CD14-positive monocyte (primary cell): Measurements from ENCODE around the gene C10orf105. TPM values are rescaled to one million over a fixed set of nuclear protein-coding genes. Genes with fewer than 3 reads are reported as not detected.

Experiments used
- DNase-seq, 3 donors: peaks; one replicate each; pipeline ENCODE4 v3.0.0-alpha.2; 2011 to 2022
- H2AFZ ChIP-seq: 2 replicates; pipeline ENCODE4 v1.6.0; 2012; ENCODE audit warnings: mild to moderate bottlenecking, low read depth, low read length, inconsistent platforms; ENCODE audit not compliant: insufficient read depth, poor library complexity, severe bottlenecking
- H3K27ac ChIP-seq, 2 donors: 1 replicate in 1 of 2; 2 replicates in 1 of 2; pipeline ENCODE4 v1.5.1; 2012 to 2013; ENCODE audit warnings: low read length in 2 of 2, control low read depth in 1 of 2, inconsistent platforms in 1 of 2, low read depth in 1 of 2, mild to moderate bottlenecking in 1 of 2
- H3K27me3 ChIP-seq, 2 donors: one replicate each; pipeline versions ENCODE4 v1.6.0 to v1.6.1; 2011 to 2013; ENCODE audit warnings: low read length in 2 of 2; ENCODE audit not compliant: control insufficient read depth in 2 of 2, insufficient read depth in 2 of 2
- H3K36me3 ChIP-seq, 2 donors: replicated peaks in 1 of 2; 1 replicate in 1 of 2; 2 replicates in 1 of 2; pipeline versions ENCODE4 v1.5.1 to v1.6.1; 2012 to 2013; ENCODE audit warnings: low read length in 2 of 2, control low read depth in 1 of 2, inconsistent platforms in 1 of 2, mild to moderate bottlenecking in 1 of 2; ENCODE audit not compliant: insufficient read depth in 2 of 2, control insufficient read depth in 1 of 2
- H3K4me1 ChIP-seq, 2 donors: 1 replicate in 1 of 2; 2 replicates in 1 of 2; pipeline versions ENCODE4 v1.5.1 to v1.6.1; 2012 to 2013; ENCODE audit warnings: low read length in 2 of 2, control low read depth in 1 of 2, inconsistent platforms in 1 of 2, mild to moderate bottlenecking in 1 of 2, moderate library complexity in 1 of 2; ENCODE audit not compliant: insufficient read depth in 2 of 2, control insufficient read depth in 1 of 2
- H3K4me2 ChIP-seq: replicated peaks from 2 replicates; pipeline ENCODE3; 2012; ENCODE audit warnings: low read length, moderate library complexity, mild to moderate bottlenecking; ENCODE audit not compliant: poor library complexity, severe bottlenecking; ENCODE audit errors: extremely low read depth
- H3K4me3 ChIP-seq, 3 experiments: fragments of 200-600 bp in 1 of 3; sonication (generic) in 1 of 3; replicated peaks in 1 of 3; 1 replicate in 2 of 3; 2 replicates in 1 of 3; pipeline ENCODE4 v1.5.1; 2011 to 2013; ENCODE audit warnings: low read length in 3 of 3, mild to moderate bottlenecking in 3 of 3, control low read depth in 2 of 3, low read depth in 2 of 3, inconsistent platforms in 1 of 3, moderate library complexity in 1 of 3
- H3K79me2 ChIP-seq: 2 replicates; pipeline ENCODE4 v1.6.0; 2012; ENCODE audit warnings: mild to moderate bottlenecking, control low read depth, inconsistent platforms, low read length, moderate library complexity; ENCODE audit not compliant: insufficient read depth
- H3K9ac ChIP-seq: 2 replicates; pipeline ENCODE4 v1.6.0; 2017; ENCODE audit warnings: low read length, mild to moderate bottlenecking; ENCODE audit not compliant: insufficient read depth, poor library complexity, severe bottlenecking
- H3K9me3 ChIP-seq, 2 donors: replicated peaks in 1 of 2; 1 replicate in 1 of 2; 2 replicates in 1 of 2; pipeline versions ENCODE4 v1.5.1 to v1.6.1; 2012 to 2013; ENCODE audit warnings: low read length in 2 of 2, control low read depth in 1 of 2; ENCODE audit not compliant: control insufficient read depth in 1 of 2, insufficient read depth in 1 of 2
- H4K20me1 ChIP-seq: 2 replicates; pipeline ENCODE4 v1.6.0; 2012; ENCODE audit warnings: mild to moderate bottlenecking, low read length, control low read depth, moderate library complexity; ENCODE audit not compliant: insufficient read depth
- H3K27ac Mint-ChIP-seq, 7 donors: one replicate each; pipeline ENCODE4 v1.8.0; 2020; ENCODE audit warnings: mild to moderate bottlenecking in 7 of 7, mixed read lengths in 7 of 7, moderate library complexity in 6 of 7, inconsistent platforms in 2 of 7
- H3K27me3 Mint-ChIP-seq, 3 donors: one replicate each; pipeline ENCODE4 v1.8.0; 2021 to 2022; ENCODE audit warnings: low read depth in 3 of 3, mild to moderate bottlenecking in 3 of 3, mixed read lengths in 3 of 3, moderate library complexity in 3 of 3, inconsistent platforms in 1 of 3
- H3K36me3 Mint-ChIP-seq, 2 donors: one replicate each; pipeline ENCODE4 v1.8.0; 2020; ENCODE audit warnings: mixed read lengths in 2 of 2, inconsistent platforms in 1 of 2, mild to moderate bottlenecking in 1 of 2
- H3K4me1 Mint-ChIP-seq: one replicate; pipeline ENCODE4 v1.8.0; 2020; ENCODE audit warnings: mild to moderate bottlenecking, mixed read lengths
- H3K4me3 Mint-ChIP-seq, 2 donors: one replicate each; pipeline ENCODE4 v1.8.0; 2020; ENCODE audit warnings: mild to moderate bottlenecking in 2 of 2, mixed read lengths in 2 of 2, moderate library complexity in 1 of 2
- H3K9me3 Mint-ChIP-seq, 7 donors: one replicate each; pipeline ENCODE4 v1.8.0; 2020 to 2022; ENCODE audit warnings: mixed read lengths in 7 of 7, mild to moderate bottlenecking in 6 of 7, moderate library complexity in 6 of 7, inconsistent platforms in 2 of 7
- WGBS: methylation state at CpG from one replicate; pipeline ENCODE4 v1.1.5; 2013; ENCODE audit warnings: missing lambda C conversion rate; ENCODE audit not compliant: insufficient coverage; 5-methylcytosine and 5-hydroxymethylcytosine counted together
- intact Hi-C, 2 donors: fragments of 100-400 bp; cut with micrococcal nuclease; formaldehyde crosslinking; loops; one replicate each; pipeline versions ENCODE4 v1.15.0 to v1.15.1; 2023
- polyA plus RNA-seq, 3 donors: library from polyadenylated mRNA; depleted of rRNA in 1 of 3; unstranded in 2 of 3; stranded (reverse) in 1 of 3; fragments of 300-500 nt in 2 of 3; fragments of >200 nt in 1 of 3; fragmentation: Illumina TruSeq in 2 of 3; gene quantifications; 1 replicate in 2 of 3; 2 replicates in 1 of 3; pipeline ENCODE4 v1.2.3, GENCODE V29; 2012 to 2021
- TF ChIP-seq, protein P1 (sequence below): fragments of 200-600 bp; IDR thresholded peaks from one replicate; pipeline ENCODE4 v1.8.0; 2022; ENCODE audit warnings: antibody characterized with exemption, mild to moderate bottlenecking

C10orf105 gene
- polyA plus RNA-seq, 3 donors = 0.18 to 2.4 (median 0.48) TPM

DNA sequence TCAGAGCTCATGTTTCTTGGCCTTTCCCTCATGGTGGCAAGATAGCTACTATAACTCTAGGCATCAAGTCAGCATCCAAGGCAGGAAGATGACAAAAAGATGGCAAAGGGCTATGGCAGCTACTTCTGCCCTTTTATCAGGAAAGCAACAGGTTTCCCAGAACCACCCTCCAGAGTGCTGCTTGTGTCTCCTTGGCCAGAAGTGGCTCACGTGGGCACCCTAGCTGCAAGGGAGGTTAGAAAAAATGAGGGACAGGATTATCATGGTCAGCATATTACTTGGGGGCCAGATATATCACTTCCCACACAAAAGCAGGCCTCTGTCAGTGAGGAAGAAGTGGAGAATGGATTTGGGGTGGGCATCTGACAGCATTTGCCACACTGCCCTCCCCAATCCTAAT is 24.3 kb upstream of the C10orf105 start:
- Histone ChIP-seq H2AFZ (no peak overlapping the region), H3K79me2 (peaks cover 8% of the 10 kb centered on the region), H3K9ac (no peak overlapping the region), H3K4me1 (peaks cover 92 to 100% of the 10 kb centered on the region in 2 donors), H3K27ac (peak overlapping the region in 1 of 2 donors; percentile 40), H3K4me2 (no peak overlapping the region), H3K36me3 (peaks cover 4 to 20% of the 10 kb centered on the region in 2 donors), H3K27me3 (no peaks in the 10 kb centered on the region), H4K20me1 (peaks cover 11% of the 10 kb centered on the region), H3K9me3 (peaks cover 0 to 11% of the 10 kb centered on the region in 2 donors), H3K4me3 (no peak overlapping the region)
- Mint-ChIP-seq H3K27ac (peak overlapping the region in 5 of 7 donors; percentile 16 to 96 (median 86)), H3K4me3 (no peak overlapping the region), H3K36me3 (peaks cover 52 to 68% of the 10 kb centered on the region in 2 donors), H3K4me1 (peaks cover 99% of the 10 kb centered on the region), H3K27me3 (peaks cover 0 to 4% (median 2%) of the 10 kb centered on the region in 3 donors), H3K9me3 (peaks cover 0 to 9% (median 7%) of the 10 kb centered on the region in 7 donors)
- TF ChIP-seq, protein P1, sequence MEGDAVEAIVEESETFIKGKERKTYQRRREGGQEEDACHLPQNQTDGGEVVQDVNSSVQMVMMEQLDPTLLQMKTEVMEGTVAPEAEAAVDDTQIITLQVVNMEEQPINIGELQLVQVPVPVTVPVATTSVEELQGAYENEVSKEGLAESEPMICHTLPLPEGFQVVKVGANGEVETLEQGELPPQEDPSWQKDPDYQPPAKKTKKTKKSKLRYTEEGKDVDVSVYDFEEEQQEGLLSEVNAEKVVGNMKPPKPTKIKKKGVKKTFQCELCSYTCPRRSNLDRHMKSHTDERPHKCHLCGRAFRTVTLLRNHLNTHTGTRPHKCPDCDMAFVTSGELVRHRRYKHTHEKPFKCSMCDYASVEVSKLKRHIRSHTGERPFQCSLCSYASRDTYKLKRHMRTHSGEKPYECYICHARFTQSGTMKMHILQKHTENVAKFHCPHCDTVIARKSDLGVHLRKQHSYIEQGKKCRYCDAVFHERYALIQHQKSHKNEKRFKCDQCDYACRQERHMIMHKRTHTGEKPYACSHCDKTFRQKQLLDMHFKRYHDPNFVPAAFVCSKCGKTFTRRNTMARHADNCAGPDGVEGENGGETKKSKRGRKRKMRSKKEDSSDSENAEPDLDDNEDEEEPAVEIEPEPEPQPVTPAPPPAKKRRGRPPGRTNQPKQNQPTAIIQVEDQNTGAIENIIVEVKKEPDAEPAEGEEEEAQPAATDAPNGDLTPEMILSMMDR = no peak
- no CpG with 5 or more reads among the region's 1 CpG for WGBS
- intact Hi-C loops = no loop called here
- no peak for DNase-seq

DNA sequence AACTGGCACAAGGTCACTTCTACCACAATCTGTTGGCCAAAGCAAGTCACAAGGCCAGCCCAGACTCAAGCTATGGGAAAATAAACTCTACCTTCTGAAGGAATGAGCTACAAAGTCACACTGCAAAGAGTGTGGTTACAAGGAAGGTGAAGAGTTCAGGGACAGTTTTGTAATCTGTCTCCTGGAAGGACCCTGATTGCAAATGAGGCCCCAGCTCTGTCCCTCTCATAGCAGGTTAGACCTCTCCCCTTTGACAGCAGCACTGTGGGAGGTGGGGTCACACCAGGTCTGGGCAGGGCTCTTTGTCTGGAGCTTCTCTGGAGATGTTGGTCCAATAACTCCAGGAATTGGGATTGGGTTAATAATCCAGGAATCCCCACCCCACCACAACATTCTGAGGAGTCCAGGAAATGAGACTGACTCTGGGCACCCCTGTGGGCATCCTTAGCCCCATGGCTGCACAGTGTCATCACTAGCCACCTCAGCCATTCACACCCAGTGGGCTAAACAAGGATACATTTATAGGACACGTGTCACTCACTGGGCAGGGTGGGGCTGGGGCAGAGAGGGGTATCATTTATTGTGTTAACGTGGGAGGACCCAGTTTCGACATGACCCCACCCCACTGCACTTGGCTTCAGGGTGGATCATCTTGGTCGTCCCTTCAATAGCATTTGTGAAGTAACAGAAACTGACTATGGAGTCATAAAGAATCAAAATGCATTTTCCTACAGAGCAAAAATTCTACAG is 23.7 kb upstream of the C10orf105 start:
- H3K4me3 Mint-ChIP-seq = peak overlapping the region in 1 of 2 donors; percentile 58

More for the DNA sequence above, 23.7 kb upstream of the C10orf105 start:
- WGBS = no CpG with 5 or more reads among the region's 4 CpGs
- peaks cover 48 to 67% of the 10 kb centered on the region in 2 donors for H3K36me3 Mint-ChIP-seq
- H3K9me3 ChIP-seq = peaks cover 0 to 11% of the 10 kb centered on the region in 2 donors
- peak overlapping the region in 1 of 3 experiments; percentile 13 for H3K4me3 ChIP-seq
- peaks cover 92 to 100% of the 10 kb centered on the region in 2 donors for H3K4me1 ChIP-seq
- intact Hi-C loops = no loop called here
- H3K9ac ChIP-seq = no peak overlapping the region
- H4K20me1 ChIP-seq = peaks cover 7% of the 10 kb centered on the region
- H3K27me3 Mint-ChIP-seq = peaks cover 0 to 4% (median 0%) of the 10 kb centered on the region in 3 donors
- H3K9me3 Mint-ChIP-seq = peaks cover 0 to 9% (median 7%) of the 10 kb centered on the region in 7 donors
- H3K27ac ChIP-seq = peak overlapping the region; percentile 3 to 40
- no peak for DNase-seq
- TF ChIP-seq, protein P1 = no peak
- peak overlapping the region in 5 of 7 donors; percentile 72 to 96 (median 88) for H3K27ac Mint-ChIP-seq
- H3K36me3 ChIP-seq = peaks cover 4 to 20% of the 10 kb centered on the region in 2 donors
- peaks cover 99% of the 10 kb centered on the region for H3K4me1 Mint-ChIP-seq
- H3K4me2 ChIP-seq = peak overlapping the region; percentile 22
- H2AFZ ChIP-seq = no peak overlapping the region
- H3K27me3 ChIP-seq = no peaks in the 10 kb centered on the region
- H3K79me2 ChIP-seq = peaks cover 8% of the 10 kb centered on the region
